ENCODE results near the gene PSKH1.

Gene PSKH1

GRCh38 chr16:67923414-67924116 is 30.5 kb downstream of the PSKH1 start:
- no peak for TF ChIP-seq CTCF (IDR thresholded peaks at IDR 0.05; ENCODE audit: low read depth, low read length, missing control alignments)
- H3K4me3 ChIP-seq (replicated peaks; ENCODE audit: low read depth, low read length) = no peak overlapping the region
- no peak for DNase-seq (ENCODE audit: extremely low read depth, low read depth)

GRCh38 chr16:67924140-67924906 is 31.3 kb downstream of the PSKH1 start:
- no peak overlapping the region for H3K4me3 ChIP-seq (replicated peaks; ENCODE audit: low read depth, low read length)
- DNase-seq (ENCODE audit: extremely low read depth, low read depth) = no peak
- TF ChIP-seq CTCF (IDR thresholded peaks at IDR 0.05; ENCODE audit: low read depth, low read length, missing control alignments) = no peak

- TF ChIP-seq CTCF (IDR thresholded peaks at IDR 0.05; ENCODE audit: low read depth, low read length, missing control alignments) = peak; percentile 2
- H3K4me3 ChIP-seq (replicated peaks; ENCODE audit: low read depth, low read length) = no peak overlapping the region
- DNase-seq (ENCODE audit: extremely low read depth, low read depth) = no peak
These were observed 33.2 kb downstream of the PSKH1 start for GRCh38 chr16:67926181-67926750.

- H3K4me3 ChIP-seq (replicated peaks; ENCODE audit: low read depth, low read length) = no peak overlapping the region
- no peak for DNase-seq (ENCODE audit: extremely low read depth, low read depth)
- no peak for TF ChIP-seq CTCF (IDR thresholded peaks at IDR 0.05; ENCODE audit: low read depth, low read length, missing control alignments)
These were observed 34.3 kb downstream of the PSKH1 start for GRCh38 chr16:67927131-67927941.

GRCh38 chr16:67928147-67928546 is 35.1 kb downstream of the PSKH1 start:
- no peak overlapping the region for H3K4me3 ChIP-seq (replicated peaks; ENCODE audit: low read depth, low read length)
- DNase-seq (ENCODE audit: extremely low read depth, low read depth) = no peak
- TF ChIP-seq CTCF (IDR thresholded peaks at IDR 0.05; ENCODE audit: low read depth, low read length, missing control alignments) = no peak

DNA sequence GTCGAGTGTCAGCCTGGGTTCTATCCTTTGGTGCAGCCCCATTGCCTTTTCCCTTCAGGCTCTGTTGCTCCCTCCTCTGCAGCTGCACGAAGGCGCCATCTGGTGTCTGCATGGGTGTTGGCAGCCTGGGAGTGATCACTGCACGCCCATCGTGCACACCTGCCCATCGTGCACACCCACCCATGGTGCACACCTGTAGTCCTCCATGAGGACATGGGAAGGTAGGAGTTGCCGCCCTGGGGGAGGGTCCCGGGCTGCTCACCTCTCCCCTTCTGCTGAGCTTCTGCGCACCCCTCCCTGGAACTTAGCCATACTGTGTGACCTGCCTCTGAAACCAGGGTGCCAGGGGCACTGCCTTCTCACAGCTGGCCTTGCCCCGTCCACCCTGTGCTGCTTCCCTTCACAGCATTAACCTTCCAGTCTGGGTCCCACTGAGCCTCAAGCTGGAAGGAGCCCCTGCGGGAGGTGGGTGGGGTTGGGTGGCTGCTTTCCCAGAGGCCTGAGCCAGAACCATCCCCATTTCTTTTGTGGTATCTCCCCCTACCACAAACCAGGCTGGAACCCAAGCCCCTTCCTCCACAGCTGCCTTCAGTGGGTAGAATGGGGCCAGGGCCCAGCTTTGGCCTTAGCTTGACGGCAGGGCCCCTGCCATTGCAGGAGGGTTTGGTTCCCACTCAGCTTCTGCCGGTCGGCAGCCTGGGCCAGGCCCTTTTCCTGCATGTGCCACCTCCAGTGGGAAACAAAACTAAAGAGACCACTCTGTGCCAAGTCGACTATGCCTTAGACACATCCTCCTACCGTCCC is 35.7 kb downstream of the PSKH1 start:
- no peak for DNase-seq (ENCODE audit: extremely low read depth, low read depth)
- peak; percentile 95 for TF ChIP-seq CTCF (IDR thresholded peaks at IDR 0.05; ENCODE audit: low read depth, low read length, missing control alignments)
- no peak overlapping the region for H3K4me3 ChIP-seq (replicated peaks; ENCODE audit: low read depth, low read length)
